GM12891 (cell line): ENCODE results near the gene TNFAIP2.

Source experiments
- DNase-seq: peaks from one replicate; pipeline ENCODE4 v3.0.0; 2011; ENCODE audit warnings: low spot score; ENCODE audit not compliant: insufficient read length
- FAIRE-seq: peaks from 2 replicates; lab custom pipeline; 2011; peaks lifted over from hg19 to GRCh38; lab: Jason Lieb, UNC
- PAX5 ChIP-seq: IDR thresholded peaks from 2 replicates; pipeline ENCODE4 v1.6.1; 2011; ENCODE audit warnings: low read length, moderate library complexity, mild to moderate bottlenecking; ENCODE audit not compliant: insufficient read depth, severe bottlenecking
- POLR2A ChIP-seq: IDR thresholded peaks from 2 replicates; pipeline ENCODE4 v1.6.1; 2011; ENCODE audit warnings: low read depth, low read length, control low read depth
- POLR2AphosphoS5 ChIP-seq: IDR thresholded peaks from 2 replicates; pipeline ENCODE4 v1.6.1; 2011; ENCODE audit warnings: low read depth, low read length, control low read depth
- POU2F2 ChIP-seq: IDR thresholded peaks from 2 replicates; pipeline ENCODE4 v1.6.1; 2011; ENCODE audit warnings: low read depth, mild to moderate bottlenecking, control low read depth, low read length, moderate library complexity
- SPI1 ChIP-seq: IDR thresholded peaks from 2 replicates; pipeline ENCODE4 v1.6.1; 2011; ENCODE audit warnings: low read depth, low read length, control low read depth
- TAF1 ChIP-seq: IDR thresholded peaks from 2 replicates; pipeline ENCODE4 v1.6.1; 2011; ENCODE audit warnings: low read depth, low read length, control low read depth

Gene TNFAIP2

DNA sequence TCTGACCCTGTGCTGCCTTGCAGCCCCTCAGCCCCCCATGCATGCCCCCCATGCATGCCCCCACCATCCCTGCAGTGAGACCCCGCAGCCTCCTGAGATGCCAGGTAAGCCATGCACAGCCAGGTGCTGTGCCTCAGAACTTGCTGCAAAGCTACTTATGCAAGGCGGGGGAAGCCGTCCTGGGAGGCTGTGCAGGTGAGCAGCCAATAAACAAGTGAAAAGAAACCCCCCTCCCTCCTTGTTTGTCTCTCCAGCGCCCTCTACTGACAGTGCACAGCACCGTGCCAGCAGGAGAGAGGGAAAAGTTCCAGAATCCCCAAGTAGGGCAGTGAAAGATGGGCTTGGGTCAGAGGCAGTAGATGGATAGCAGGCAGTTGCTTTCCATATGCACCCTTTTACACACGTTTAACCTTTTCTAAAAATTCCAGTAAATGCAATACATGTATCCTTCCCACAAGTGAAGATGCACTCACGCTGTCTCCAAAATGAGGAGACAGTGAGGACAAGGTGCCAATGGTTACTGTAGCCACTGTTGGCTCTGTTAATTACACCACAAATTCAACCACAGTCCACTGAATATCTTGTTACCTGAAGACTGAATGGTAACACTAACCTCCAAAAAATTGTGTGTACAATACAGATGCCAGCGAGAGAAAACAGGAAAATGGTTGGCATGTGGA, 18.0 kb downstream of the TNFAIP2 start:
- FAIRE-seq (no peak), DNase-seq (no peak)
- TF ChIP-seq TAF1 (no peak), POU2F2 (no peak), PAX5 (no peak), POLR2A (no peak)

DNA sequence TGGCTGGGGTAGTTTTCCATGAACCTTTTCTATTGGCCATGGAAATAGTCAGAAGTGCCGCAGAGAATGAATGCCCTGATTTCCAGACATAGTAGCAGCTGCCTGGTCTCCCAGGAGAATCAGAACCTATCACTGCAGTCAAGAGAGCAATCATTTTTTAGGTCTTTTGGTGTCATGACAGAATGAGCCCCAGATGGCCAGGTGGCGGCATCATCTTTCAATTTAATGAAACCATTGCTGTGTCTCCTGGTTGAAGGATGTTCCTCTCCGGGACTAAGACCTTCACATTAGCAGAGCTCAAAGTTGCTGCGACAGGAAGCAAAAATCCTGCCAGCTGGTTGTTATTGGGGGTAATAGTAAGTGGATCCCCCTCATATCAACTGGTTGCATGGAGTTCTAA, 18.8 kb downstream of the TNFAIP2 start:
- no peak for TF ChIP-seq POLR2A
- FAIRE-seq (no peak), DNase-seq (no peak)

- FAIRE-seq = peak; percentile 23
Observed at GRCh38 chr14:103142721-103143302, 19.6 kb downstream of the TNFAIP2 start.

GRCh38 chr14:103143506-103143905, 20.2 kb downstream of the TNFAIP2 start:
- FAIRE-seq = no peak
- no peak for TF ChIP-seq POLR2AphosphoS5
- no peak for TF ChIP-seq POLR2A
- TF ChIP-seq TAF1 = no peak
- no peak for TF ChIP-seq POU2F2
- no peak for TF ChIP-seq PAX5
- TF ChIP-seq SPI1 = no peak
- DNase-seq = no peak

More at GRCh38 chr14:103142721-103143302, 19.6 kb downstream of the TNFAIP2 start:
- TF ChIP-seq POU2F2 (no peak), POLR2AphosphoS5 (no peak), PAX5 (no peak), POLR2A (no peak), SPI1 (no peak), TAF1 (no peak)
- no peak for DNase-seq

GRCh38 chr14:103144085-103144484, 20.8 kb downstream of the TNFAIP2 start:
- DNase-seq (no peak), FAIRE-seq (no peak)
- no peak for TF ChIP-seq POLR2A
- TF ChIP-seq PAX5 = no peak
- no peak for TF ChIP-seq POLR2AphosphoS5
- TF ChIP-seq POU2F2 = no peak
- TF ChIP-seq SPI1 = no peak

GRCh38 chr14:103146141-103146709, 23.0 kb downstream of the TNFAIP2 start:
- FAIRE-seq (no peak), DNase-seq (no peak)
- TF ChIP-seq POLR2AphosphoS5 (no peak), SPI1 (no peak), PAX5 (no peak), POU2F2 (no peak), TAF1 (no peak), POLR2A (no peak)

DNA sequence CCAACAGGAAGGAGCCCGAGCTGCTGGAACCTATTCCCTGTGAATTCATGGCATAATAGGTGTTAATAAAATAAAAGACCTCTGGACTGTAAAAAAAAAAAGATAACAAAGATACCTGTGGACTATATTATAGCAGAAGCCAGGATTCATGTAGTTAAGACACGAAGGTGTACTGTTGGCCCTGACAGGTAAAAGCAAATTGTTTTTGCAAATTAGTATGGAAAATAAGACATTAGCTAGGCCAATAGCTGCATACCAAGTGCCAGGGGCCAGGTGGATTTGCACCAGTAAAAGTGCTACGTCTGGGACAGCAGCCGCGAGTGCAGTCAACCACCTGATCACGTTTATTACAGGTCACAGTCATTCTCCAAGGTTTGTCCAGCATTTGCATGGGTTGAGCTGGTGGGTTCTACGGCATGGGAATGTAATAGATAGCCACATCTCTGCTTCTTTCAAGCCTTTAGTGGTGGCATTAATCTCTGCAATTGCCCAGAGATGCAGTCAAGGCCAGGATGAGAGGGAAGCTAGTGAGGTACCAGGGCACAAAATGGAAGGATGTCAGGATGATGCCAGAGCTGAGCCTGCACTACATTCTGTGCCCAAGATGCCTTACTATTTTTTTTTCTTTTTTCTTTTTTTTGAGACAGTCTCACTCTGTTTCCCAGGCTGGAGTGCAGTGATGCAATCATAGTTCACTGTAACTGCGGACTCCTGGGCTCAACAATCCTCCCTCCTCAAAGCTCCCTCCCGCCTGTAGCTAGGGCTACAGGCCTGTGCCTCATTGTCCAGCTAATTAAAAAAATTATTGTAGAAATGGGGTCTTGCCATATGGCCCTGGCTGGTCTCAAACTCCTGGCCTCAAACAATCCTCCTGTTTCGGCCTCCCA, 26.3 kb downstream of the TNFAIP2 start:
- no peak for TF ChIP-seq POLR2A
- TF ChIP-seq SPI1 = no peak
- no peak for TF ChIP-seq POU2F2
- TF ChIP-seq POLR2AphosphoS5 = no peak
- TF ChIP-seq TAF1 = no peak
- TF ChIP-seq PAX5 = no peak
- DNase-seq (no peak), FAIRE-seq (no peak)

GRCh38 chr14:103151270-103151945, 28.1 kb downstream of the TNFAIP2 start:
- DNase-seq (no peak), FAIRE-seq (no peak)
- TF ChIP-seq SPI1 (no peak), POLR2A (no peak), PAX5 (no peak), TAF1 (no peak), POLR2AphosphoS5 (no peak), POU2F2 (no peak)
